Measurements from ENCODE around the gene MGAT4C.

DNA sequence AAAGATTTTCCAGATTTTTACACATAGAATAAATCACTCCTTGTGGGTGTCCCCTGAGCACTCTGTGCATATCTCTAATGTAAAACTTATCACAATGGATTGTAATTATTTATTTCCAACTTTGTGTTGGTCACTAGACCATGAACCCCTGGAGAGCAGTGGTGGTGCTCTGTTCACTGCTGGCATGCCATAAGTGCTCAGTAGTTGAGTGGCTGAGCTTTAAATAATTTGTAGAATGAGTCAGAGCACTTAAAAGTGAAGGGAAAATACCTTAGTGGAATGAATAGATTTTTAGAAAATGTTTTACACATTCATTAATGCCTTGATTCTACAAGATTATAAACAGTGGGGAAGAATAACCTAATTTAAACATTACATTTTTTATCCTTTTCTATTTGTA lies 6.3 kb downstream of the MGAT4C start:
- TF ChIP-seq CTCF (IDR thresholded peaks at IDR 0.05) (no peak), POLR2A (IDR thresholded peaks at IDR 0.05) (no peak), POLR2AphosphoS5 (IDR thresholded peaks at IDR 0.05) (no peak)

All from stomach (tissue), 4 donors.